HepG2 (cell line): ENCODE results near the gene OR5K3.

Experiments
- CAMTA2 ChIP-seq: sonication (generic); formaldehyde crosslinking; IDR thresholded peaks from 2 replicates; pipeline ENCODE4 v1.4.0; 2020; ENCODE audit warnings: mild to moderate bottlenecking, missing genetic modification reagents, borderline replicate concordance
- CTCF ChIP-seq: sonication (generic); formaldehyde crosslinking; IDR thresholded peaks from 2 replicates; pipeline ENCODE4 v1.5.0; 2020; ENCODE audit warnings: mild to moderate bottlenecking, missing genetic modification reagents, moderate library complexity
- KAT7 ChIP-seq: IDR thresholded peaks from 2 replicates; pipeline ENCODE4 v1.6.1; 2018; ENCODE audit warnings: borderline replicate concordance, missing compliant biosample characterization
- SRF ChIP-seq: IDR thresholded peaks from 2 replicates; pipeline ENCODE4 v1.6.1; 2011; ENCODE audit warnings: mild to moderate bottlenecking, low read depth, low read length, moderate library complexity

- no peak for TF ChIP-seq SRF
- no peak for TF ChIP-seq KAT7
- no peak for TF ChIP-seq CAMTA2 (CRISPR knock-in tag)
- TF ChIP-seq CTCF (CRISPR knock-in tag): no peak
Observed at GRCh38 chr3:98406034-98406433, 15.6 kb downstream of the OR5K3 start.
